SK-N-SH (cell line): Measurements from ENCODE around the gene RPH3AL.

Experiments used
- CTCF ChIP-seq: fragments of 200-600 bp; sonication (generic); IDR thresholded peaks from 2 replicates; pipeline ENCODE4 v1.6.1; 2017; ENCODE audit warnings: antibody characterized with exemption, mild to moderate bottlenecking, moderate library complexity
- EZH2phosphoT487 ChIP-seq: fragments of 200-600 bp; sonication (generic); IDR thresholded peaks from 2 replicates; pipeline ENCODE4 v1.6.1; 2017; ENCODE audit warnings: low read depth, mixed run types, mild to moderate bottlenecking, antibody characterized with exemption, moderate library complexity, borderline replicate concordance
- FOXM1 ChIP-seq: IDR thresholded peaks from 2 replicates; pipeline ENCODE4 v1.4.0; 2012; ENCODE audit warnings: low read depth, mild to moderate bottlenecking
- NRF1 ChIP-seq: IDR thresholded peaks from 2 replicates; pipeline ENCODE4 v1.6.1; 2012; ENCODE audit warnings: low read depth, mild to moderate bottlenecking, low read length
- POLR2AphosphoS5 ChIP-seq: IDR thresholded peaks from 2 replicates; pipeline ENCODE4 v1.6.1; 2012; ENCODE audit warnings: low read depth, low read length
- RAD21 ChIP-seq: IDR thresholded peaks from 2 replicates; pipeline ENCODE4 v1.6.1; 2012; ENCODE audit warnings: mild to moderate bottlenecking, low read length
- RFX5 ChIP-seq: IDR thresholded peaks from 2 replicates; pipeline ENCODE4 v1.6.1; 2012; ENCODE audit warnings: mild to moderate bottlenecking, improper control_type of control experiment, low read length
- SIN3A ChIP-seq: IDR thresholded peaks from 2 replicates; pipeline ENCODE4 v1.6.1; 2012; ENCODE audit warnings: low read depth, mild to moderate bottlenecking, low read length, moderate library complexity, borderline replicate concordance
- TAF1 ChIP-seq: IDR thresholded peaks from 2 replicates; pipeline ENCODE4 v1.6.1; 2012; ENCODE audit warnings: low read depth, mild to moderate bottlenecking, low read length, moderate library complexity, borderline replicate concordance
- TCF12 ChIP-seq: IDR thresholded peaks from 2 replicates; pipeline ENCODE4 v1.4.0; 2012
- TF ChIP-seq, protein P1 (sequence below): IDR thresholded peaks from 2 replicates; pipeline ENCODE4 v1.4.0; 2012; ENCODE audit warnings: low read depth

GRCh38 chr17:179781-180380, 172.7 kb downstream of the RPH3AL start:
- TF ChIP-seq TAF1 (no peak), NRF1 (no peak), RAD21 (no peak), FOXM1 (no peak), POLR2AphosphoS5 (no peak), CTCF (no peak), TCF12 (no peak), SIN3A (no peak), RFX5 (no peak), EZH2phosphoT487 (no peak)
- TF ChIP-seq, protein P1, sequence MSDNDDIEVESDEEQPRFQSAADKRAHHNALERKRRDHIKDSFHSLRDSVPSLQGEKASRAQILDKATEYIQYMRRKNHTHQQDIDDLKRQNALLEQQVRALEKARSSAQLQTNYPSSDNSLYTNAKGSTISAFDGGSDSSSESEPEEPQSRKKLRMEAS = no peak
